Endothelial cell of umbilical vein (primary cell): ENCODE measurements around the gene B4GALT5. TPM values are rescaled to one million over a fixed set of nuclear protein-coding genes. Genes with fewer than 3 reads are reported as not detected.

Experiments used
- BruUV-seq: library from RNA; stranded (reverse); fragments of 400-500 nt; replicated peaks from 2 replicates; lab custom pipeline; 2021; lab: Mats Ljungman, UMichigan
- CTCF ChIA-PET: fragments of 300-600, 350-600 bp; sonication (Branson Sonifier 250); formaldehyde crosslinking; loops from one replicate; lab custom pipeline; 2021; ENCODE audit warnings: antibody characterized with exemption, inconsistent platforms; lab: Charles Lee
- POLR2A ChIA-PET: fragments of 300-600, 350-600 bp; sonication (Branson Sonifier 250); formaldehyde crosslinking; loops from one replicate; lab custom pipeline; 2021; ENCODE audit warnings: antibody characterized with exemption, inconsistent platforms; lab: Charles Lee
- DNase-seq: peaks from one replicate; pipeline ENCODE4 v3.0.0-alpha.2; 2011; ENCODE audit warnings: low read depth, low spot score
- FAIRE-seq: peaks from 2 replicates; lab custom pipeline; 2011; peaks lifted over from hg19 to GRCh38; lab: Jason Lieb, UNC
- H2AFZ ChIP-seq: 2 replicates; pipeline ENCODE4 v1.6.0; 2012; ENCODE audit warnings: low read depth, low read length, control low read depth, inconsistent platforms
- H3K27ac ChIP-seq: 2 replicates; pipeline ENCODE4 v1.5.1; 2011; ENCODE audit warnings: low read depth, mild to moderate bottlenecking, control low read depth, low read length, moderate library complexity; ENCODE audit not compliant: insufficient read depth
- H3K27me3 ChIP-seq, 2 experiments: 2 replicates each; pipeline versions ENCODE4 v1.6.0 to v1.6.1; 2011; ENCODE audit warnings: low read length in 2 of 2, mixed read lengths in 1 of 2; ENCODE audit not compliant: control insufficient read depth in 2 of 2, insufficient read depth in 2 of 2
- H3K36me3 ChIP-seq, 2 experiments: 2 replicates in 1 of 2; 3 replicates in 1 of 2; pipeline ENCODE4 v1.5.1; 2011; ENCODE audit warnings: low read length in 2 of 2, mild to moderate bottlenecking in 1 of 2, moderate library complexity in 1 of 2; ENCODE audit not compliant: control insufficient read depth in 2 of 2, insufficient read depth in 2 of 2; ENCODE audit errors: extremely low read depth in 1 of 2
- H3K4me1 ChIP-seq: 3 replicates; pipeline ENCODE4 v1.5.1; 2011; ENCODE audit warnings: mild to moderate bottlenecking, low read length; ENCODE audit not compliant: control insufficient read depth, insufficient read depth; ENCODE audit errors: extremely low read depth
- H3K4me2 ChIP-seq: 2 replicates; pipeline ENCODE4 v1.6.1; 2011; ENCODE audit warnings: low read length, control low read depth, mixed read lengths; ENCODE audit not compliant: insufficient read depth
- H3K4me3 ChIP-seq, 3 experiments: fragments of 200-600 bp in 1 of 3; sonication (generic), shearing (Covaris generic) in 1 of 3; replicated peaks in 1 of 3; 2 replicates each; pipeline ENCODE4 v1.5.1; 2011 to 2016; ENCODE audit warnings: control low read depth in 3 of 3, low read length in 3 of 3, mild to moderate bottlenecking in 2 of 3, inconsistent platforms in 1 of 3, low read depth in 1 of 3, moderate library complexity in 1 of 3; ENCODE audit not compliant: insufficient read depth in 1 of 3
- H3K79me2 ChIP-seq: 2 replicates; pipeline ENCODE4 v1.6.0; 2012; ENCODE audit warnings: low read length, inconsistent platforms; ENCODE audit not compliant: control insufficient read depth, insufficient read depth
- H3K9ac ChIP-seq: replicated peaks from 2 replicates; pipeline ENCODE3; 2011; ENCODE audit warnings: low read length, control low read depth; ENCODE audit not compliant: insufficient read depth; ENCODE audit errors: extremely low read depth
- H3K9me1 ChIP-seq: replicated peaks from 3 replicates; pipeline ENCODE4 v1.6.0; 2011; ENCODE audit warnings: mild to moderate bottlenecking, low read length; ENCODE audit not compliant: control insufficient read depth, insufficient read depth; ENCODE audit errors: extremely low read depth
- H3K9me3 ChIP-seq: replicated peaks from 2 replicates; pipeline ENCODE4 v1.5.1; 2012; ENCODE audit warnings: low read length, inconsistent platforms; ENCODE audit not compliant: control insufficient read depth, insufficient read depth
- H4K20me1 ChIP-seq: replicated peaks from 2 replicates; pipeline ENCODE3; 2011; ENCODE audit warnings: mild to moderate bottlenecking, low read length; ENCODE audit not compliant: control insufficient read depth, insufficient read depth; ENCODE audit errors: extremely low read depth
- EZH2 ChIP-seq: IDR thresholded peaks from 2 replicates; pipeline ENCODE4 v1.6.1; 2012; ENCODE audit warnings: borderline replicate concordance, low read depth, mild to moderate bottlenecking, moderate library complexity, low read length, inconsistent platforms; ENCODE audit not compliant: severe bottlenecking
- FOS ChIP-seq: IDR thresholded peaks from 2 replicates; pipeline ENCODE4 v1.6.1; 2011; ENCODE audit warnings: mild to moderate bottlenecking, low read length, moderate library complexity, borderline replicate concordance; ENCODE audit not compliant: insufficient read depth
- GATA2 ChIP-seq: IDR thresholded peaks from 2 replicates; pipeline ENCODE4 v1.7.0; 2011; ENCODE audit warnings: low read depth, mild to moderate bottlenecking, moderate library complexity, mixed read lengths, low read length; ENCODE audit not compliant: insufficient read length, insufficient read depth
- MYC ChIP-seq: IDR thresholded peaks from one replicate; pipeline ENCODE4 v1.6.1; 2011; ENCODE audit warnings: mild to moderate bottlenecking, low read depth, low read length
- POLR2AphosphoS5 ChIP-seq: IDR thresholded peaks from 2 replicates; pipeline ENCODE4 v1.6.1; 2012; ENCODE audit warnings: low read depth, mild to moderate bottlenecking, control low read depth, low read length, moderate library complexity; ENCODE audit not compliant: insufficient read depth
- dilution Hi-C: fragments of 300-500 bp; cut with MboI; formaldehyde crosslinking; loops from one replicate; pipeline ENCODE4 v1.15.0; 2019; ENCODE audit warnings: low sequenced_read_pairs; ENCODE audit not compliant: extremely low pct_ligation_motif_present
- intact Hi-C: fragments of 100-400 bp; cut with micrococcal nuclease; formaldehyde crosslinking; loops from one replicate; pipeline ENCODE4 v1.10.0; 2022
- polyA plus RNA-seq, 4 experiments: library from polyadenylated mRNA; depleted of rRNA in 3 of 4; stranded (reverse) in 3 of 4; unstranded in 1 of 4; fragments of >200 nt; gene quantifications; 2 replicates each; pipeline versions ENCODE4 v1.2.1 to v1.2.3, GENCODE V29; 2011 to 2012; ENCODE audit warnings: missing spikeins in 1 of 4
- total RNA-seq: library from RNA; stranded (reverse); gene quantifications from 2 replicates; pipeline ENCODE4 v1.2.3, GENCODE V29; 2021

B4GALT5 gene
- total and polyA plus RNA-seq, 2 donors (not counting 3 experiments of a cell fraction or from before 2014, with no cell fraction given): 54.4 to 70.1 TPM

GRCh38 chr20:49647550-49647949 lies 66.1 kb downstream of the B4GALT5 start:
- FAIRE-seq (no peak), DNase-seq (no peak)
- Histone ChIP-seq H2AFZ (no peak overlapping the region), H4K20me1 (no peaks in the 10 kb centered on the region), H3K9me1 (no peaks in the 10 kb centered on the region), H3K4me1 (no peaks in the 10 kb centered on the region), H3K9ac (no peak overlapping the region), H3K27me3 (no peaks in the 10 kb centered on the region), H3K9me3 (no peaks in the 10 kb centered on the region), H3K4me3 (no peak overlapping the region), H3K79me2 (peaks cover 1% of the 10 kb centered on the region), H3K36me3 (peaks cover 8 to 22% of the 10 kb centered on the region in 2 experiments), H3K27ac (no peak overlapping the region), H3K4me2 (no peak overlapping the region)
- ChIA-PET POLR2A (no interaction called here), CTCF (interaction anchor here (0.7 kb wide), 1 partner anchor 230 kb away, joined by 4 read pairs; no protein-coding TSS in a partner anchor)
- dilution Hi-C loops (no loop called here), intact Hi-C loops (no loop called here)
- TF ChIP-seq FOS (no peak), MYC (no peak), EZH2 (no peak), GATA2 (no peak)
- no TSS peak for BruUV-seq

- Histone ChIP-seq H3K4me2 (no peak overlapping the region), H2AFZ (no peak overlapping the region), H3K27me3 (no peaks in the 10 kb centered on the region), H3K9ac (no peak overlapping the region), H3K9me3 (no peaks in the 10 kb centered on the region), H3K9me1 (no peaks in the 10 kb centered on the region), H3K79me2 (no peaks in the 10 kb centered on the region), H3K27ac (no peak overlapping the region), H3K4me3 (no peak overlapping the region), H3K4me1 (no peaks in the 10 kb centered on the region), H3K36me3 (peaks cover 14 to 28% of the 10 kb centered on the region in 2 experiments), H4K20me1 (no peaks in the 10 kb centered on the region)
- POLR2A ChIA-PET: no interaction called here
- FAIRE-seq (no peak), DNase-seq (no peak)
- no peak for TF ChIP-seq POLR2AphosphoS5
- no peak for TF ChIP-seq EZH2
- TF ChIP-seq FOS: no peak
- CTCF ChIA-PET: no interaction called here
- intact Hi-C loops: no loop called here
- no TSS peak for BruUV-seq
- dilution Hi-C loops: no loop called here
These were observed 67.2 kb downstream of the B4GALT5 start for GRCh38 chr20:49646528-49646927.
